Measurements from ENCODE around the gene EME1. TPM values are rescaled to one million over a fixed set of nuclear protein-coding genes. Genes with fewer than 3 reads are reported as not detected.

Gene EME1
- total and polyA plus RNA-seq, 2 of the 13 experiments (the other 11 are each of a cell fraction or from before 2014, with no cell fraction given): 20.7 to 24.6 TPM

GRCh38 chr17:50372758-50373556 is at the start of gene EME1, which contains the start of gene MRPL27 (continued):
- TF ChIP-seq PAXIP1 (CRISPR knock-in tag; conservative IDR thresholded peaks at IDR 0.05): peak; percentile 67
- TF ChIP-seq ESRRA (CRISPR knock-in tag; IDR thresholded peaks at IDR 0.05; ENCODE audit: low read depth): peak; percentile 96
- TF ChIP-seq HMGXB3 (CRISPR knock-in tag; IDR thresholded peaks at IDR 0.05; ENCODE audit: borderline replicate concordance): peak; percentile 92
- peak; percentile 79; the same call in 1 of the 2 replicates for TF ChIP-seq ZNF446 (CRISPR knock-in tag; IDR thresholded peaks at IDR 0.05)
- no peak for TF ChIP-seq MTF1 (CRISPR knock-in tag; IDR thresholded peaks at IDR 0.05)
- peak; percentile 100 for TF ChIP-seq SAP130 (CRISPR knock-in tag; IDR thresholded peaks at IDR 0.05; ENCODE audit: low read depth)
- peak; percentile 78; the same call in 1 of the 2 replicates for TF ChIP-seq ZNF567 (CRISPR knock-in tag; IDR thresholded peaks at IDR 0.05; ENCODE audit: borderline replicate concordance)
- peak; percentile 97 for TF ChIP-seq BORCS8-MEF2B (CRISPR knock-in tag; IDR thresholded peaks at IDR 0.05)
- TF ChIP-seq ZBTB4 (CRISPR knock-in tag; IDR thresholded peaks at IDR 0.05; ENCODE audit: borderline replicate concordance): peak; percentile 93
- TF ChIP-seq NFKB2 (CRISPR knock-in tag; IDR thresholded peaks at IDR 0.05; ENCODE audit: borderline replicate concordance): peak; percentile 90; the same call in 1 of the 2 replicates
- TF ChIP-seq ZBTB42 (CRISPR knock-in tag; IDR thresholded peaks at IDR 0.05): peak; percentile 49
- peak; percentile 96; the same call in 1 of the 2 replicates for TF ChIP-seq CAMTA2 (CRISPR knock-in tag; IDR thresholded peaks at IDR 0.05; ENCODE audit: borderline replicate concordance)
- TF ChIP-seq ETV5 (CRISPR knock-in tag; IDR thresholded peaks at IDR 0.05; ENCODE audit: borderline replicate concordance): peak; percentile 95
- TF ChIP-seq SP2 (CRISPR knock-in tag; IDR thresholded peaks at IDR 0.05): peak; percentile 77
